Progenitor cell of endocrine pancreas (in vitro differentiated cells): Measurements from ENCODE around the gene LPP. TPM values are rescaled to one million over a fixed set of nuclear protein-coding genes. Genes with fewer than 3 reads are reported as not detected.

ENCODE experiments used
- DNase-seq: peaks from one replicate; pipeline ENCODE4 v3.0.0; 2021; ENCODE audit warnings: low spot score; ENCODE audit not compliant: unreplicated experiment
- H3K27ac Mint-ChIP-seq: 2 replicates; pipeline ENCODE4 v1.8.0; 2021; ENCODE audit warnings: mild to moderate bottlenecking, moderate library complexity, mixed read lengths
- H3K27me3 Mint-ChIP-seq: 2 replicates; pipeline ENCODE4 v1.8.0; 2021; ENCODE audit warnings: mixed read lengths
- H3K36me3 Mint-ChIP-seq: 2 replicates; pipeline ENCODE4 v1.8.0; 2022; ENCODE audit warnings: mixed read lengths; ENCODE audit not compliant: insufficient read depth
- H3K4me1 Mint-ChIP-seq: 2 replicates; pipeline ENCODE4 v1.8.0; 2021; ENCODE audit warnings: low read depth, mixed read lengths
- H3K4me3 Mint-ChIP-seq: 2 replicates; pipeline ENCODE4 v1.8.0; 2021; ENCODE audit warnings: low read depth, mild to moderate bottlenecking, moderate library complexity, mixed read lengths
- H3K9me3 Mint-ChIP-seq: 2 replicates; pipeline ENCODE4 v1.8.0; 2021; ENCODE audit warnings: low read depth, mixed read lengths
- CTCF ChIP-seq: fragments of 200-600 bp; sonication (generic); IDR thresholded peaks from one replicate; pipeline ENCODE4 v1.5.0; 2021; ENCODE audit warnings: antibody characterized with exemption, mild to moderate bottlenecking; ENCODE audit not compliant: unreplicated experiment
- total RNA-seq: library from RNA; stranded (reverse); gene quantifications from 2 replicates; pipeline ENCODE4 v1.2.1, GENCODE V29; 2021

The LPP gene
- total RNA-seq, 1 donor from 2014 or later = 131 TPM

- DNase-seq = no peak
- H3K4me1 Mint-ChIP-seq = no peaks in the 10 kb centered on the region
- peaks cover 4% of the 10 kb centered on the region for H3K27me3 Mint-ChIP-seq
- H3K4me3 Mint-ChIP-seq = no peak overlapping the region
- no peaks in the 10 kb centered on the region for H3K36me3 Mint-ChIP-seq
- TF ChIP-seq CTCF = no peak
- H3K9me3 Mint-ChIP-seq = no peaks in the 10 kb centered on the region
- H3K27ac Mint-ChIP-seq = no peak overlapping the region
These were observed 752.3 kb downstream of the LPP start for GRCh38 chr3:188906236-188906635.

DNA sequence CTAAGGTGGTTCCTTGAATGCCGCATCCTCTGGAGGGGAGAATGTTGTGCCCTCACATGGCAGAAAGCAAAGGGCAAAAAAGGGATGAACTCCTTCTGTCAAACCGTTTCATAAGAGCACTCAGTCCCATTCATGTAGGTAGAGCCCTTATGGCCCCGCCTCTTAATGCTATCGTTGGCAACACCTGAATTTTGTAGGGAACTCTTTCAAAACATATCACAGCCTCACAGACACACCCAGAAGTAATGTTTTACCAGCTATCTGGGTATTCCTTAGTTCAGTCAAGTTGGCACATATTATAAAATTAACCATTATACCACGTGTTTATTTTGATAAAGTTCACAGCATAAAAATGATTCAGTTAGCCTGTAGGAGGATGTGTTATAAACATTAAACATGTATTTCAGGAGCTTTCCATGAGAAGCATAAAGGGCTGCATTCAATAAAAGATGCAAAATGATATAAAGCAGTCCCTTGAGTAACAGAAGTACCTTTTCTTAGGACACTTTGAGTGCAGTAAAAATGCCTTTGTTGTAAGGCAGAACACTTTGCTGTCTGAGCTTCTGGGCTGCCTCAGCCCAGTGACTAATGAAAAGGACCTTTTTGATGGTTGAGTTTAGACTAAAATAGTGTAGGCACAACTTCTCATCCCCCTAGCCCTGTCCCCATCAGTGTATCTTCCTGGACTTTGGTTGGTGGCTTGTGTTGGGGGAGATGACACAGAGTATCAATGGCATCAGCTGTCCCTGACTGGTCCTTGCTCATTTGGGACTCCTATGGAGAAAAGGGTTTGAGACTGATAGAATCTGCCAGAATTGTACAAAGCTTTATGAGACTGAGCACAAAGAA lies 754.3 kb downstream of the LPP start:
- H3K27me3 Mint-ChIP-seq = peaks cover 7% of the 10 kb centered on the region
- H3K27ac Mint-ChIP-seq = no peak overlapping the region

GRCh38 chr3:188911026-188911850 lies 757.3 kb downstream of the LPP start:
- H3K36me3 Mint-ChIP-seq = no peaks in the 10 kb centered on the region
- TF ChIP-seq CTCF = no peak
- DNase-seq = no peak
- no peak overlapping the region for H3K4me3 Mint-ChIP-seq
- H3K4me1 Mint-ChIP-seq = no peaks in the 10 kb centered on the region
- H3K27me3 Mint-ChIP-seq = peaks cover 7% of the 10 kb centered on the region
- H3K9me3 Mint-ChIP-seq = no peaks in the 10 kb centered on the region
- H3K27ac Mint-ChIP-seq = no peak overlapping the region

More for the DNA sequence above, 754.3 kb downstream of the LPP start:
- DNase-seq = no peak
- Mint-ChIP-seq H3K4me3 (no peak overlapping the region), H3K36me3 (no peaks in the 10 kb centered on the region), H3K9me3 (no peaks in the 10 kb centered on the region), H3K4me1 (no peaks in the 10 kb centered on the region)
- TF ChIP-seq CTCF = no peak

- TF ChIP-seq CTCF = no peak
- Mint-ChIP-seq H3K9me3 (no peaks in the 10 kb centered on the region), H3K27me3 (peaks cover 7% of the 10 kb centered on the region), H3K27ac (no peak overlapping the region), H3K4me3 (no peak overlapping the region), H3K4me1 (peaks cover 6% of the 10 kb centered on the region), H3K36me3 (no peaks in the 10 kb centered on the region)
- no peak for DNase-seq
These were observed 759.1 kb downstream of the LPP start for GRCh38 chr3:188913084-188913483.

DNA sequence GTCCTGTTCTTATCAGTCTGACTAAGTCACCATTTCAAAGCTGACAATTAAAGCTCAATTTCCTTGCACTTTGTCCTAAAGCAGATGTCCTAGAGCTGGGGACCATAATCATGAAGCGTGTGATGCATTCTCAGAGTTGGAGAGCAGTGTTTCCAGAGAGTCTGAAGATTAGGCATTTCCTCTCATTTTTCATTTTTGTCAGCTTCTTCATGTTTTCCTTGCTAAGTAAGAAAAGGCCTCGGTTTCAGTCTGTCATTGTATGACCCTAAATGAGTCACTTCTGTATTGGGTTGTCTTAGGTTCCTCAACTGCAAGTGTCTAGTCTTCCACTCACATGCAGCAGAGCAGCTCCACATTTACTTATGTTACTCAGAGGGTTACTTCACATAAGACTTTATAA lies 760.6 kb downstream of the LPP start:
- H3K4me1 Mint-ChIP-seq = peaks cover 8% of the 10 kb centered on the region
- no peak for TF ChIP-seq CTCF
- no peak overlapping the region for H3K4me3 Mint-ChIP-seq
- no peaks in the 10 kb centered on the region for H3K36me3 Mint-ChIP-seq
- no peak overlapping the region for H3K27ac Mint-ChIP-seq
- peaks cover 3% of the 10 kb centered on the region for H3K27me3 Mint-ChIP-seq
- no peak for DNase-seq
- H3K9me3 Mint-ChIP-seq = no peaks in the 10 kb centered on the region
